Measurements from ENCODE around the gene EDN2. TPM values are rescaled to one million over a fixed set of nuclear protein-coding genes. Genes with fewer than 3 reads are reported as not detected.

Gene EDN2
- total RNA-seq, result not detected
- not detected for total RNA-seq (2013)
- total RNA-seq, result 0 to 0.49 (median 0) reads per million in 29 experiments

DNA sequence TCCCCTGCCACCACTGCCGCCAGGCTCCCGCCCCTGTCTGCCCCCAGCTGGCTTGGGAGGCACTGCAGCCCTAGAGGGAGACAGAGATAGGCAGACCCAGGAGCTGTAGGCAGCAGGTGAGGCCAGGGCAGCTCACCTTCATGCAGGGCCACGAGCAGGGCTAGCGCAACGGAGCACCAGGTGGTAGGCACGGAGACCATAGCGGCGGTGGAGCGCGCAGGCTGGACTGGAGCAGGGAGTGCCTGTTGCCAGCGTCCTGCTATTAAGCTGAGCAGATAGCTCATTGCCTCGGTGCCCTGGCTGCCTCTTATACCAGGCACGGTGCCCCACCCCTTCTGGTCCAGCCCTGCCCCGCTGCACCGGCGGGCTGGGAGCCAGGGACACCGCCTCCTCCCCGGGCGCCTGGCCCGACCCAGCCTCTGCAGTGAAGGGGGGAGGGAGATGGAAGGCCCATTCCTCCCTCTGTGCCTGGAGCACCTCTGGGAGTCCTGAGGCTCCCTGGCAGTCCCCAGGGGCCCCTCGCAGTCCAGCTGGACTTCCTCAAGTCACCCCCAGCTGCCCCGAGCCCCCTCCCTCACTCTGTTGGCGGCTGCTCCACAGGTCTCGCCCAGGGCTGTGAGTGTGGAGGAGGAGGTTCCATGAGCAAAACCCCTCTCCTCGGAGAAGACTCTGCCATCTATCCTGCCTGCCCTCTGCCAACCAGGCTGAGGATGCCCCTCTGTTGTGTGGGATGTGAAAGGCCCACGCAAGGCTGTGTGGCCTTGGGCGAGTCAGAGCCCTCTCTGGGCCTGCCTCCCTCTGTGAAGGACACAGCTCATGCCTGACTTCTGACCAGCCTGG is at the start of gene EDN2:
Gene EDN2 (minus strand): TSS at position 282 of the 840 bp plus-strand sequence. CDS start 82 bp downstream, at position 200.
- Histone ChIP-seq H3K36me3 (ENCODE audit: control insufficient read depth in 2 of 2, extremely low read depth in 1 of 2, insufficient read depth in 1 of 2, low read length in 1 of 2) (no peaks in the 10 kb centered on the region), H3K4me3 (ENCODE audit: control insufficient read depth in 1 of 2, extremely low read depth in 1 of 2, low read length in 1 of 2) (no peak within 1 kb of the TSS), H3K27ac (ENCODE audit: low read length) (no peak within 1 kb of the TSS), H3K27me3 (replicated peaks in 1 of 2; ENCODE audit: control insufficient read depth in 2 of 2, extremely low read depth in 1 of 2, insufficient read depth in 2 of 2, low read length in 1 of 2) (peaks cover 0 to 53% of the 10 kb centered on the region in 2 experiments), H3K9me3 (no peaks in the 10 kb centered on the region), H3K4me1 (ENCODE audit: control insufficient read depth in 1 of 2, extremely low read depth in 1 of 2, insufficient read depth in 2 of 2, low read length in 2 of 2) (peaks cover 0 to 3% of the 10 kb centered on the region in 2 experiments)
- POLR2A ChIA-PET, result no interaction called here
- no peak for ATAC-seq (replicated peaks in 1 of 4)
- Mint-ChIP-seq H3K36me3 (no peaks in the 10 kb centered on the region), H3K9me3 (no peaks in the 10 kb centered on the region), H3K27ac (no peak within 1 kb of the TSS), H3K4me3 (no peak within 1 kb of the TSS), H3K4me1 (peaks cover 0 to 5% (median 4%) of the 10 kb centered on the region in 3 donors), H3K27me3 (peaks cover 15 to 21% of the 10 kb centered on the region in 2 donors)
- CTCF ChIA-PET, result no interaction called here
- no peak for DNase-seq
- WGBS (ENCODE audit: insufficient coverage), result 70% methylated on average over 14 of the region's 27 CpGs

DNA sequence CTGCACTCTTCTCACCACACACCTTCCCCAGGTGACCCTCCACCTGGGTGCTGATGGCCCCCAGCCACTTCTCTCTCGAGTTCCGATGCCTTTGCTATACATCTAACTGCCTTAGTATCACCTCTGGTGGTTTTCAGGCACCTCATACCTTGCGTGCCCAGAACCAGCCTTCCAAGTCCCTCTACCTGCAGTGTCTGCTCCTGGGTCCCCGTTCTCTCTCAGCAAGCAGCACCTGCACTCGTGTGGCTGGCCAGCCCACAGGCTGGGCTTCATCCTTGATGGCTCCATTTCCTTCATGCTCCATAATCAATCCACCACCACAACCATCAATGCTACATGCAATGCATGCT is 49.2 kb upstream of the EDN2 start:
- Mint-ChIP-seq H3K9me3 (no peaks in the 10 kb centered on the region), H3K27ac (no peak overlapping the region), H3K4me1 (peaks cover 0 to 16% (median 3%) of the 10 kb centered on the region in 3 donors), H3K27me3 (no peaks in the 10 kb centered on the region), H3K36me3 (no peaks in the 10 kb centered on the region), H3K4me3 (no peak overlapping the region)
- H3K4me3 ChIP-seq (ENCODE audit: control insufficient read depth in 1 of 2, extremely low read depth in 1 of 2, low read length in 1 of 2), result no peak overlapping the region
- no peaks in the 10 kb centered on the region for H3K36me3 ChIP-seq (ENCODE audit: control insufficient read depth in 2 of 2, extremely low read depth in 1 of 2, insufficient read depth in 1 of 2, low read length in 1 of 2)
- POLR2A ChIA-PET, result no interaction called here
- WGBS (ENCODE audit: insufficient coverage), result 92% methylated on average over 5 of the region's 5 CpGs
- CTCF ChIA-PET, result no interaction called here
- no peaks in the 10 kb centered on the region for H3K27me3 ChIP-seq (replicated peaks in 1 of 2; ENCODE audit: control insufficient read depth in 2 of 2, extremely low read depth in 1 of 2, insufficient read depth in 2 of 2, low read length in 1 of 2)
- H3K9me3 ChIP-seq, result no peaks in the 10 kb centered on the region
- no peaks in the 10 kb centered on the region for H3K4me1 ChIP-seq (ENCODE audit: control insufficient read depth in 1 of 2, extremely low read depth in 1 of 2, insufficient read depth in 2 of 2, low read length in 2 of 2)
- ATAC-seq (replicated peaks in 1 of 4), result no peak
- DNase-seq, result no peak
- H3K27ac ChIP-seq (ENCODE audit: low read length), result no peak overlapping the region

DNA sequence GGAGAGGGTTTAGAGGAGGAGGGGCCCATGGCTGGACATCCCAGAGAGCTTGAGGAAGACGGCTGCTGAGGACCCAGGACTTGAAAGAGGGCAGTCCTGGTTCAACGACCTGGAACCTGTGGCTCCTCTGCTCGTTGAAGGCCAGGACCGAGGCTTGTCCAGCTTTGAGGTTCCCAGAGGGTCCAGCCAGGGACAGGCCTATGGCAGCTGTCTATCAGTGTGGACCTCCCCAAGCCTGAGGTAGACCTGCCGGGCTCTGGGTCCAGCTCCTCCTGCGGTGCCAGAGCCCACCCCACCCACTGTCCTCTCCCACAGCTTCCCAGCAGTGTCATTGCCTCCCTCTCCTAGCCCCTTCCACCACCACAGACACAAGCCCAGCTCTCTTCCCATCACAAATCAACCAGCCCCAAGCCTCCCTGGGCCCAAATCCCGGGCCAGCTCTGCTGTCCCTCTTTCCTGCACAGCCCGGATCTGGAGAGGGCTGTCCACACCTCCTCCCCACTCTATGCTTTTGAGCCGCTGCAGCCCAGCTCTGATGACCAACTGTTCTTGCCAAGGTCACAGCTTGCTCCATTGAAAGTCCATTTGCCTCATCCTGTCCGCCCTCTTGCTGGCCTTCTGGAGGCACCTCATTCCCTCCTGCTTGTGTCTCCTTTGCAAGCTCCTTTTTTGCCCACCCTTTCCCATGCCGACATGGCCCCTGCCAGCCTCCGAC is 48.7 kb upstream of the EDN2 start:
- Mint-ChIP-seq H3K4me3 (no peak overlapping the region), H3K27ac (no peak overlapping the region), H3K27me3 (no peaks in the 10 kb centered on the region), H3K4me1 (peaks cover 0 to 16% (median 3%) of the 10 kb centered on the region in 3 donors), H3K9me3 (no peaks in the 10 kb centered on the region), H3K36me3 (no peaks in the 10 kb centered on the region)
- Histone ChIP-seq H3K27me3 (replicated peaks in 1 of 2; ENCODE audit: control insufficient read depth in 2 of 2, extremely low read depth in 1 of 2, insufficient read depth in 2 of 2, low read length in 1 of 2) (no peaks in the 10 kb centered on the region), H3K9me3 (no peaks in the 10 kb centered on the region), H3K27ac (ENCODE audit: low read length) (no peak overlapping the region), H3K4me1 (ENCODE audit: control insufficient read depth in 1 of 2, extremely low read depth in 1 of 2, insufficient read depth in 2 of 2, low read length in 2 of 2) (no peaks in the 10 kb centered on the region), H3K36me3 (ENCODE audit: control insufficient read depth in 2 of 2, extremely low read depth in 1 of 2, insufficient read depth in 1 of 2, low read length in 1 of 2) (no peaks in the 10 kb centered on the region), H3K4me3 (ENCODE audit: control insufficient read depth in 1 of 2, extremely low read depth in 1 of 2, low read length in 1 of 2) (no peak overlapping the region)
- DNase-seq (no peak), ATAC-seq (replicated peaks in 1 of 4) (no peak)
- 91% methylated on average over 12 of the region's 12 CpGs for WGBS (ENCODE audit: insufficient coverage)
- CTCF ChIA-PET, result no interaction called here
- POLR2A ChIA-PET, result no interaction called here

DNA sequence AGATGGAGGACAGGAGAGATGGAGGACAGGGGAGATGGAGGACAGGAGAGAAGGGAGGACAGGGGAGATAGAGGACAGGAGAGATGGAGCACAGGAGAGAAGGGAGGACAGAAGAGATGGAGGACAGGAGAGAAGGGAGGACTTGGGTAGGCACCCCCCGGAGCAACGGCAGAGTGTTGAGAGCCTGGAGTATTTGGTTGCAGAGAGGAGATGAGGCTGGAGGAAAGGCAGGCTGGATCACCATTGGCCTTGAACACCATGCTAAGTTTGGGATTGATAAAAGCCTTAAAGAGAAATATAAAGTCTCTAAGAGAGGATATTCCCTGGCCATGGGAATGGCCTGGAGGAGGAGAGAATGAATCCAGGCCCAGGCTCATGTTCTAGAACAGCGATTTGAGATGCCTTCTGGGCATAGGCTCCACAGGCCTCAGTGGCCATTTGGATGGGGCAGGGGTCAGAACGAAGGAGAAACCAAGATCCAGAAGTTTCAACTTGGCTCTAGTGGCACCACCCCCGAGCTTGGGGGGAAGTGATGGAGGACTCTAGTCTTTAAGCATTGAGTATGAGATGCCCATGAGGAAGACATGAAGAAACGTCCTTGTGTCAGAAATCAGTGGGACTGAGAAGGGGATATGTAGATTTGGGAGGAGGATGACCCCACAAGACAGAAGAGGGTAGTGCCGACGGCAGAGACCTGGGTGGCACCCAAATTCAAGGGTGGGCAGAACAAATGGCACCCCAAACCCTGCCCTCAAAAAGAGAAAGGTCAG is 47.9 kb upstream of the EDN2 start:
- no peak for DNase-seq
- Histone ChIP-seq H3K27ac (ENCODE audit: low read length) (no peak overlapping the region), H3K36me3 (ENCODE audit: control insufficient read depth in 2 of 2, extremely low read depth in 1 of 2, insufficient read depth in 1 of 2, low read length in 1 of 2) (no peaks in the 10 kb centered on the region), H3K4me1 (ENCODE audit: control insufficient read depth in 1 of 2, extremely low read depth in 1 of 2, insufficient read depth in 2 of 2, low read length in 2 of 2) (no peaks in the 10 kb centered on the region), H3K9me3 (no peaks in the 10 kb centered on the region), H3K27me3 (replicated peaks in 1 of 2; ENCODE audit: control insufficient read depth in 2 of 2, extremely low read depth in 1 of 2, insufficient read depth in 2 of 2, low read length in 1 of 2) (no peaks in the 10 kb centered on the region), H3K4me3 (ENCODE audit: control insufficient read depth in 1 of 2, extremely low read depth in 1 of 2, low read length in 1 of 2) (no peak overlapping the region)
- peaks cover 0 to 16% (median 2%) of the 10 kb centered on the region in 3 donors for H3K4me1 Mint-ChIP-seq
- H3K4me3 Mint-ChIP-seq, result no peak overlapping the region
- H3K9me3 Mint-ChIP-seq, result no peaks in the 10 kb centered on the region
- H3K27ac Mint-ChIP-seq, result no peak overlapping the region
- ATAC-seq (replicated peaks in 1 of 4), result no peak
- 89% methylated on average over 6 of the region's 8 CpGs for WGBS (ENCODE audit: insufficient coverage)
- no peaks in the 10 kb centered on the region for H3K36me3 Mint-ChIP-seq
- no peaks in the 10 kb centered on the region for H3K27me3 Mint-ChIP-seq
- POLR2A ChIA-PET, result no interaction called here
- CTCF ChIA-PET, result no interaction called here

DNA sequence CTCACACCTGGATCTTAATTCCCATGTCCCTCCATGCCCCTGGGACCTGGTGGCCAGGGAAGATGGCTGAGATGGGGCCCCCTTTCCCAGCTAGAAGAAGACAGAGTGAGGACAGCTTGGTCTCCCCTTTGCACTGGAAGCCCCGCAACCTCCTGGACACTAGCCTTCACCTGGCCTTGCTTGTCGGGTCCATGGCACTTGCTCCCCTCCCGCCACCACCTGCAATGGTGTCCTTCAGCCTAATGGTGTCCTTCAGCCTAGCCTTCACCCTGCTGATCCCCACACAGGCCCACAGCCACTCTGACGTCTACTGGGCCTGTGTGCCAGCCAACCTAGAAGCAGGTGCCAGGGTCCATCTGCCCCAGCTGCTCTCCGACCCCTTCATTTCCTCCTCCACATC is 45.9 kb upstream of the EDN2 start:
- POLR2A ChIA-PET, result no interaction called here
- ATAC-seq (replicated peaks in 1 of 4) (no peak), DNase-seq (no peak)
- Histone ChIP-seq H3K4me3 (ENCODE audit: control insufficient read depth in 1 of 2, extremely low read depth in 1 of 2, low read length in 1 of 2) (no peak overlapping the region), H3K4me1 (ENCODE audit: control insufficient read depth in 1 of 2, extremely low read depth in 1 of 2, insufficient read depth in 2 of 2, low read length in 2 of 2) (no peaks in the 10 kb centered on the region), H3K36me3 (ENCODE audit: control insufficient read depth in 2 of 2, extremely low read depth in 1 of 2, insufficient read depth in 1 of 2, low read length in 1 of 2) (no peaks in the 10 kb centered on the region), H3K9me3 (no peaks in the 10 kb centered on the region), H3K27me3 (replicated peaks in 1 of 2; ENCODE audit: control insufficient read depth in 2 of 2, extremely low read depth in 1 of 2, insufficient read depth in 2 of 2, low read length in 1 of 2) (no peaks in the 10 kb centered on the region), H3K27ac (ENCODE audit: low read length) (no peak overlapping the region)
- Mint-ChIP-seq H3K36me3 (no peaks in the 10 kb centered on the region), H3K4me3 (no peak overlapping the region), H3K27ac (no peak overlapping the region), H3K9me3 (no peaks in the 10 kb centered on the region), H3K4me1 (peaks cover 0 to 23% (median 0%) of the 10 kb centered on the region in 3 donors), H3K27me3 (no peaks in the 10 kb centered on the region)
- CTCF ChIA-PET, result no interaction called here
- WGBS (ENCODE audit: insufficient coverage), result 100% methylated on average over 3 of the region's 5 CpGs

DNA sequence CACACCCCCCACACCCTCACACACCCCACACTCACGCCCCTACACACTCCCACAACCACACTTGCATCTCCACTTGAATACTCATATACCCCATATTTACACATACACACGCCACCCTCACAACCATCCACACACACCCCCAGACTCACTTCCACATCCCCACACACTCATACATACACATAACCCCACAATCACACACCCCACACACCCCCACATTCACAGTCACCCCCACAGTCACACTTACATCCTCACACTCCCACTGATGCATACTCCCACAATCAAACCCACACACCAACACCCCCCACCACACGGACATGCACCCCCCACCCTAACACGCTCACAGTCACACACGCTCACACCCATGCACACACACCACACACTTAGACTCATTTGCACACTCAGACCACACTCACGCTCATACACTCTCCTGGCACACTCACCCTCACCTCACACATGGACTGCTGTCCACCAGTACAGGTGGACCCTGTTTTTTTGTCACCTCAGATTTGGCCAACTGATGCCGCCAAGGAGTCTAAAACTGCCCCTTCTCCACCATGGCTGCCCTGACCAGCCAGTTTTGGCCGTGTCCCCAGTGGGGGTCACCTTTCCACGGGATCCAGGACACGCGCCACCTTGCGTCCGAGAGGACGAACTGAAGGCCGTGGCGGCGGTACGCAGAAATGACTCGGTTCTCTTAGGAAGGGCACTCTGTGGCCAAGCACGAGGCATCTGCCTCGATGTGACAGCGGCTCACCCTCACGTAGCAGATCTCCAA is 45.3 kb upstream of the EDN2 start:
- H3K36me3 ChIP-seq (ENCODE audit: control insufficient read depth in 2 of 2, extremely low read depth in 1 of 2, insufficient read depth in 1 of 2, low read length in 1 of 2), result no peaks in the 10 kb centered on the region
- no peaks in the 10 kb centered on the region for H3K27me3 Mint-ChIP-seq
- H3K27me3 ChIP-seq (replicated peaks in 1 of 2; ENCODE audit: control insufficient read depth in 2 of 2, extremely low read depth in 1 of 2, insufficient read depth in 2 of 2, low read length in 1 of 2), result no peaks in the 10 kb centered on the region
- H3K4me1 Mint-ChIP-seq, result peaks cover 0 to 23% (median 0%) of the 10 kb centered on the region in 3 donors
- no peaks in the 10 kb centered on the region for H3K9me3 ChIP-seq
- 95% methylated on average over 17 of the region's 23 CpGs for WGBS (ENCODE audit: insufficient coverage)
- ATAC-seq (replicated peaks in 1 of 4) (no peak), DNase-seq (no peak)
- H3K4me3 ChIP-seq (ENCODE audit: control insufficient read depth in 1 of 2, extremely low read depth in 1 of 2, low read length in 1 of 2), result no peak overlapping the region
- no peak overlapping the region for H3K4me3 Mint-ChIP-seq
- no peaks in the 10 kb centered on the region for H3K4me1 ChIP-seq (ENCODE audit: control insufficient read depth in 1 of 2, extremely low read depth in 1 of 2, insufficient read depth in 2 of 2, low read length in 2 of 2)
- H3K9me3 Mint-ChIP-seq, result no peaks in the 10 kb centered on the region
- ChIA-PET POLR2A (no interaction called here), CTCF (no interaction called here)
- no peak overlapping the region for H3K27ac ChIP-seq (ENCODE audit: low read length)
- no peaks in the 10 kb centered on the region for H3K36me3 Mint-ChIP-seq
- no peak overlapping the region for H3K27ac Mint-ChIP-seq
